Peyer's patch (tissue), 4 donors: ENCODE data around the gene ACIN1. TPM values are rescaled to one million over a fixed set of nuclear protein-coding genes. Genes with fewer than 3 reads are reported as not detected.

Experiments
- DNase-seq, 3 donors: peaks; one replicate each; pipeline ENCODE4 v3.0.0-alpha.2; 2017 to 2019
- H3K27ac ChIP-seq, 4 donors: fragments of 200-600 bp; sonication (generic); one replicate each; pipeline ENCODE4 v1.5.1; 2016 to 2019
- H3K27me3 ChIP-seq, 2 donors: fragments of 200-600 bp; sonication (generic); one replicate each; pipeline ENCODE4 v1.5.1; 2019
- H3K36me3 ChIP-seq, 3 donors: fragments of 200-600 bp; sonication (generic); one replicate each; pipeline ENCODE4 v1.5.1; 2016 to 2019
- H3K4me1 ChIP-seq, 4 donors: fragments of 200-600 bp; sonication (generic); one replicate each; pipeline ENCODE4 v1.5.1; 2016 to 2019
- H3K4me3 ChIP-seq, 4 donors: fragments of 200-600 bp; sonication (generic); 1 replicate in 3 of 4; 2 replicates in 1 of 4; pipeline ENCODE4 v1.5.1; 2016 to 2019; ENCODE audit warnings: mild to moderate bottlenecking in 1 of 4
- H3K9me3 ChIP-seq, 4 donors: fragments of 200-600 bp; sonication (generic); one replicate each; pipeline ENCODE4 v1.5.1; 2016 to 2019; ENCODE audit warnings: mild to moderate bottlenecking in 1 of 4
- POLR2A ChIP-seq, 2 donors: fragments of 450-650 bp; IDR thresholded peaks; one replicate each; pipeline ENCODE4 v1.5.1; 2017; ENCODE audit warnings: antibody characterized with exemption in 2 of 2, mild to moderate bottlenecking in 2 of 2, moderate library complexity in 2 of 2
- total RNA-seq, 4 donors: library from RNA; depleted of rRNA; stranded (reverse); fragments of >200 nt; gene quantifications; one replicate each; pipeline ENCODE4 v1.1.0, GENCODE V29; 2016
- TF ChIP-seq, protein P1 (sequence below), 6 experiments: fragments of 450-650 bp in 4 of 6; fragments of 200-600 bp in 2 of 6; sonication (generic) in 1 of 6; IDR thresholded peaks; one replicate each; pipeline ENCODE4 v1.5.1; 2017 to 2019; ENCODE audit warnings: antibody characterized with exemption in 6 of 6, mild to moderate bottlenecking in 3 of 6, moderate library complexity in 1 of 6

ACIN1 gene
- total RNA-seq, 4 donors from 2014 or later, result 130 to 281 (median 238) TPM

DNA sequence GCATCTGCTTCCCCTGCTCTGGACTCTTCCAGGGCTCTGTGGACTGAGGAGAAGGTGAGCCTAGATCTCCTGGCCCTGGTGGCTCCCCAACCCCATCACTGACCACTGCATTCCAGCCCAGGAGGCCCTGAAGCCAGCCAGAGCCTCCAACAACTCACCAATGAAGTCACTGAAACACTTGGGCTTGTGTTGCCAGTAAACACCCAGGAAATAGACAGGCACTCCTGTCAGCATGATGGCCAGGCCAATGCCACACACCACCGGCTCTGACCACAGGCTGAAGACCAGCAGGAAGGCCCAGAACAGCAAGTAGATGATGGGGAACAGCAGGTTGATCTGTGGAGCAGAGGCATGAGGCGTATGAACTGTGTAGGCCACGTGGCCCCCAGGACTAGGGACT, 32.9 kb upstream of the ACIN1 start:
- TF ChIP-seq, protein P1, sequence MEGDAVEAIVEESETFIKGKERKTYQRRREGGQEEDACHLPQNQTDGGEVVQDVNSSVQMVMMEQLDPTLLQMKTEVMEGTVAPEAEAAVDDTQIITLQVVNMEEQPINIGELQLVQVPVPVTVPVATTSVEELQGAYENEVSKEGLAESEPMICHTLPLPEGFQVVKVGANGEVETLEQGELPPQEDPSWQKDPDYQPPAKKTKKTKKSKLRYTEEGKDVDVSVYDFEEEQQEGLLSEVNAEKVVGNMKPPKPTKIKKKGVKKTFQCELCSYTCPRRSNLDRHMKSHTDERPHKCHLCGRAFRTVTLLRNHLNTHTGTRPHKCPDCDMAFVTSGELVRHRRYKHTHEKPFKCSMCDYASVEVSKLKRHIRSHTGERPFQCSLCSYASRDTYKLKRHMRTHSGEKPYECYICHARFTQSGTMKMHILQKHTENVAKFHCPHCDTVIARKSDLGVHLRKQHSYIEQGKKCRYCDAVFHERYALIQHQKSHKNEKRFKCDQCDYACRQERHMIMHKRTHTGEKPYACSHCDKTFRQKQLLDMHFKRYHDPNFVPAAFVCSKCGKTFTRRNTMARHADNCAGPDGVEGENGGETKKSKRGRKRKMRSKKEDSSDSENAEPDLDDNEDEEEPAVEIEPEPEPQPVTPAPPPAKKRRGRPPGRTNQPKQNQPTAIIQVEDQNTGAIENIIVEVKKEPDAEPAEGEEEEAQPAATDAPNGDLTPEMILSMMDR (IDR thresholded peaks at IDR 0.05), result no peak
- TF ChIP-seq POLR2A (IDR thresholded peaks at IDR 0.05), result no peak
- no peaks in the 10 kb centered on the region for H3K9me3 ChIP-seq
- no peak overlapping the region for H3K4me3 ChIP-seq
- no peaks in the 10 kb centered on the region for H3K27me3 ChIP-seq
- H3K4me1 ChIP-seq, result no peaks in the 10 kb centered on the region
- DNase-seq, result no peak
- H3K36me3 ChIP-seq, result peaks cover 0 to 17% (median 0%) of the 10 kb centered on the region in 3 donors
- no peak overlapping the region for H3K27ac ChIP-seq

DNA sequence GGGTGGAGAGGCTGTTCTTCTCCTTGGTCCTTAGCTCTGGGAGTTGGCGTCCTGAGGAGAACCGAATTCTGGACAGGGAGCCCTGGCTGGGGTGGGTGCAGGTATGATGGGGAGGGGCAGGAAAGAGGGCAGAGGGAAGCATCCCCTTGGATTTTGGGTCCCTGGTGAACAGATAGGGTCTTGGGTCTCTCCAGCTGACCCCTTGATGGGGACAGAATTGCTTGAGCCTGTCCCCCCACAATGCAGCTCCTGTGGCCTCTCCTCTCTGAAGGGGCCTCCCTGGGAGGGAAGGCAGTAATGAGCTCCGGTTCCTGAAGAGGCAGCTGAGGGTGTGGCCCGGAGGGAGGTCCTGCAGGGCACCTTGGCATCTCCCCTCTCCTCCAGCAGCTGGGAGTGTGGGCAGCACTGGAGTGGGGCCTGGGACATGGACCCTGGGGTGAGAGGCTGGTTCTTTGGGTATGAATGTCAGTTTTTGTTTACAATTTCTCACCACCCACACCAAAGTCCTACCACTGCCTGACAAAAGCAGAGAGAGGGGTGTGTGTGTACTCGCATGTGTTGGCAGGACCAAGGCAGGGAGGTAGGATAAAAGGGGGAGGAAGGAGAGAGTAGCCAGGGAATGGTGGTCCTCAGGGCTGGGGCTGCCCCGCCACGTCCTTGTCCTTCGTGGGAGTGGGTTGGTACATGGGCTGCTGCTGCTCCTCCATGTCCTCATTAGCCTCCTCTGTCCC, 31.8 kb upstream of the ACIN1 start:
- Histone ChIP-seq H3K9me3 (no peaks in the 10 kb centered on the region), H3K27me3 (no peaks in the 10 kb centered on the region), H3K4me1 (peaks cover 0 to under 1% (median 0%) of the 10 kb centered on the region in 4 donors), H3K27ac (no peak overlapping the region), H3K36me3 (peaks cover 0 to 17% (median 0%) of the 10 kb centered on the region in 3 donors), H3K4me3 (no peak overlapping the region)
- TF ChIP-seq, protein P1 (IDR thresholded peaks at IDR 0.05), result no peak
- no peak for TF ChIP-seq POLR2A (IDR thresholded peaks at IDR 0.05)
- no peak for DNase-seq

DNA sequence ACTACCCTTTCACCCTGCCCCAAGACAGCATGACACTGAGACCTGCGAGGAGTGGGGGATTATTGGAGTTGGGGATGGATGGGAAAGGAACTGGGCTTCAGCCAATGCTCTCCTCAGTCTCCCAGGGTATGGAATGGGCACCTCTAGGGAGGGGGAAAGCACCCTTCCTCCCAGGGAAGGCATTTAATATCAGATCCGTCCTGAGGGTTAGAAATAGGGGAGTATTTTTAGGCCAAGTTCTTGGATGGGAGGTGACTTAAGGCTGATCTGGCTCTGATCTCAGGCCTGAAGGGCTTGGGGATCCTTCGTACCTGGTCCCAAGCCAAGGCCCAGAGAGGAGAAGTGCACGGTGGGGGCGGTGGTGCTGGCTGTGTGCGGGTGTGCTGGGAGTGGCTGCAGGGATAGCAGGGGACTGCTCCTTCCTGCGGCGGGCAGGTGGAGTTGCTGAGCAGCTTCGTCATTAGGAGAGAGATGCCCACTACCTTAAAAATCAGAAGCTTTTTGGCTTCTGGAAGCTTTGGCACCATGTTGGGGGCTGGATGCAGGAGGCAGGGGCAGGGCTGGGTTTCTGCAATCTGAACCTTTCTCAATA, 31.1 kb upstream of the ACIN1 start:
- Histone ChIP-seq H3K27me3 (no peaks in the 10 kb centered on the region), H3K27ac (no peak overlapping the region), H3K4me3 (no peak overlapping the region), H3K9me3 (no peaks in the 10 kb centered on the region), H3K4me1 (peaks cover 0 to 7% (median 0%) of the 10 kb centered on the region in 4 donors), H3K36me3 (peaks cover 0 to 17% (median 0%) of the 10 kb centered on the region in 3 donors)
- DNase-seq, result no peak
- TF ChIP-seq, protein P1 (IDR thresholded peaks at IDR 0.05), result no peak
- TF ChIP-seq POLR2A (IDR thresholded peaks at IDR 0.05), result no peak

DNA sequence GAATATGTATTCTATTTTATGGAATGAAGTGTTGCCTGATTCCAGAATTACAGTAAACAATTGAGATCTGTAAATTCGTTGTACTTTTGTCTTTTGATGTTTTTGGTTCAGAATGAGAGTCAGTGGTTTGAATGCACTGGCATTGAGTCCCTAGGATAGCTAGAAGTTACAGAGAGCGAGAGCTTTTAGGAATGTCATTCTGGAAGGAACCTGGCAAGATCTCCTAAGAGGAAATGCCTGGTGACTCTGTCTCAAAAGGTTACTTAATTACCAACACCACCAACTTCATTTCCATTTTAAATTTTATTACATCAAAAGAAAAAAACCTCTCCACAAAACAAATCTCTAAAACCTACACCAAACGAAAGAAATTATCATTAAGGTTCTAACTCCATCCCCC, 30.1 kb upstream of the ACIN1 start:
- peaks cover 0 to 9% (median under 1%) of the 10 kb centered on the region in 4 donors for H3K4me1 ChIP-seq
- H3K9me3 ChIP-seq, result no peaks in the 10 kb centered on the region
- H3K27me3 ChIP-seq, result no peaks in the 10 kb centered on the region
- no peak for DNase-seq
- peaks cover 0 to 17% (median 0%) of the 10 kb centered on the region in 3 donors for H3K36me3 ChIP-seq
- no peak overlapping the region for H3K4me3 ChIP-seq
- H3K27ac ChIP-seq, result no peak overlapping the region
- TF ChIP-seq, protein P1 (IDR thresholded peaks at IDR 0.05), result no peak
- TF ChIP-seq POLR2A (IDR thresholded peaks at IDR 0.05), result no peak

DNA sequence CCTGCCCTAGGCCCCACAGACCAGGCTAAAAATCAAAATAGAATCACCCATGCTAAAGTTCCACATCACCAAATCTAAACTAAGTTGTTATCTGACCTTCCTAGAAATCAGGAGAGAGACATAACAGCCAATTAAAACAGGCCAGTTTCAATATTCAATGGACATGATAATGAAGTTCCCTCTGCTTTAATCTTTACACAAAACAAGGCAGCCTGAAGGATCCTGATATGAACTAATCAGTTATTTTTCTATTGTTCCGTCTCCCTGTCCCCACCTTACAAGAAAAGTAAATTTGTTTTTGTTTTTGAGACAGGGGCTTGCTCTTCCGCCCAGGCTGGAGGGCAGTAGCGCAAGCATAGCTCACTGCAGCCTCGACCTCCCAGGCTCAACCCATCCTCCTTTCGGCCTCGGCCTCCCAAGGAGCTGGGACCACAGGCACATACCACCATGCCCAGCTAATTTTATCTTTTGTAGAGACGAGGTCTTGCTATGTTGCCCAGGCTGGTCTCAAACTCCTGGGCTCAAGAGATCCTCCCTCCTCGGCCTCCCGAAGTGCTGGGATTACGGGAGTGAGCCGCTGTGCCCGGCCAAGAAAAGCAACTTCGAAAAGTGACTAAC, 29.5 kb upstream of the ACIN1 start:
- Histone ChIP-seq H3K4me1 (peaks cover 0 to 13% (median 2%) of the 10 kb centered on the region in 4 donors), H3K36me3 (peaks cover 0 to 17% (median 0%) of the 10 kb centered on the region in 3 donors), H3K27ac (no peak overlapping the region), H3K4me3 (no peak overlapping the region), H3K9me3 (no peaks in the 10 kb centered on the region), H3K27me3 (no peaks in the 10 kb centered on the region)
- no peak for TF ChIP-seq POLR2A (IDR thresholded peaks at IDR 0.05)
- TF ChIP-seq, protein P1 (IDR thresholded peaks at IDR 0.05), result no peak
- no peak for DNase-seq
